Measurements from ENCODE around the gene SH3RF1. TPM values are rescaled to one million over a fixed set of nuclear protein-coding genes. Genes with fewer than 3 reads are reported as not detected.

Gene SH3RF1
- total RNA-seq, 1 experiment from 2014 or later: 15.3 TPM

DNA sequence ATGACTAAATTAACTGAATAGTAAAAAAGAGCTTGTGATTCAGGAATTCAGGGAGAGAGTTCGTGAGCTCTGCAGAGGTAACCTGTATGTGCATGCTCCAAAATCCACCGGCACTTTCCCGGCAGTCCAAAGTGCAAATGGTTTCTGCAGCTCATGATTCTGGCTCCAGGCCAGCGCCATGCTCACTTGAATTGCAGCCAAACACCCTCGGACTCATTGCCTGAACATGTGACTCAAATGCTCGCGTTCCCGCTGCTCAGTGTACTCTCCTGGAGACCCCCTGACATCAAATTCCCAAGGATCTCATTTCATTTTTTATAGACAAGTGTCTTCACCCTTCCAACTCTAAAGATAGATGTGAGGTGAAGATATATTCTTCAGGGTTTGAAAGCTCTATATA, 44.1 kb upstream of the SH3RF1 start:
- Histone ChIP-seq H3K27ac (ENCODE audit: insufficient read length, low read depth, low read length) (no peak overlapping the region), H3K9ac (ENCODE audit: extremely low read depth, insufficient read length, low read length) (no peak overlapping the region), H2BK5ac (ENCODE audit: insufficient read length, low read length) (no peak overlapping the region), H3K56ac (ENCODE audit: insufficient read length, low read depth, low read length) (no peak overlapping the region), H3K18ac (ENCODE audit: insufficient read length, low read depth, low read length) (no peak overlapping the region), H3K23me2 (ENCODE audit: insufficient read length, low read depth, low read length, poor library complexity, severe bottlenecking) (no peaks in the 10 kb centered on the region), H3K23ac (ENCODE audit: insufficient read length, low read depth, low read length) (no peak overlapping the region), H2AK5ac (ENCODE audit: insufficient read length, low read length) (no peak overlapping the region), H2BK120ac (ENCODE audit: low read depth, low read length, poor library complexity, severe bottlenecking) (no peak overlapping the region), H4K91ac (ENCODE audit: insufficient read length, low read depth, low read length) (no peak overlapping the region), H3K9me3 (ENCODE audit: control insufficient read depth, low read depth, low read length) (no peaks in the 10 kb centered on the region), H4K8ac (replicated peaks; ENCODE audit: insufficient read length, low read depth, low read length) (no peak overlapping the region), H3K27me3 (ENCODE audit: insufficient read depth, low read length) (no peaks in the 10 kb centered on the region), H4K5ac (ENCODE audit: insufficient read length, low read depth, low read length) (no peak overlapping the region), H3T11ph (ENCODE audit: low read length) (no peak overlapping the region), H4K20me1 (ENCODE audit: control insufficient read depth, insufficient read depth, insufficient read length) (no peaks in the 10 kb centered on the region), H3K14ac (ENCODE audit: insufficient read depth, low read length) (no peak overlapping the region), H2AFZ (ENCODE audit: low read length) (no peak overlapping the region), H3K79me1 (ENCODE audit: insufficient read depth, low read depth, low read length, poor library complexity, severe bottlenecking) (no peaks in the 10 kb centered on the region), H2BK15ac (ENCODE audit: low read depth, low read length) (no peak overlapping the region), H3K79me2 (ENCODE audit: insufficient read depth, low read length) (no peaks in the 10 kb centered on the region), H2BK20ac (ENCODE audit: low read depth, low read length, poor library complexity, severe bottlenecking) (no peak overlapping the region), H2BK12ac (ENCODE audit: insufficient read length, low read depth, low read length) (no peak overlapping the region), H3K4ac (ENCODE audit: low read depth, low read length) (no peak overlapping the region), H3K4me1 (ENCODE audit: insufficient read depth, low read length) (no peaks in the 10 kb centered on the region), H3K4me2 (ENCODE audit: insufficient read depth, insufficient read length, low read length) (no peak overlapping the region)
- peaks cover 8 to 14% of the 10 kb centered on the region in 2 experiments for H3K4me1 Mint-ChIP-seq
- no peak overlapping the region for H3K4me3 Mint-ChIP-seq
- no peak for TF ChIP-seq CTCF (conservative IDR thresholded peaks at IDR 0.05)
- no CpG with 5 or more reads among the region's 8 CpGs for WGBS (ENCODE audit: extremely low coverage, insufficient read length, low lambda C conversion rate)
- no peaks in the 10 kb centered on the region for H3K27me3 Mint-ChIP-seq (ENCODE audit: low read depth)
- no peak overlapping the region for H3K27ac Mint-ChIP-seq
- no peaks in the 10 kb centered on the region for H3K36me3 Mint-ChIP-seq (ENCODE audit: insufficient read depth in 1 of 3, low read depth in 3 of 3)
- DNase-seq: no peak
- H3K9me3 Mint-ChIP-seq: peaks cover 0 to 5% of the 10 kb centered on the region in 2 experiments; a peak in 4 of 5 replicates

Measured in H9 (cell line).